ENCODE results near the gene EIF3B.

- TF ChIP-seq TOE1 (IDR thresholded peaks at IDR 0.05; ENCODE audit: borderline replicate concordance) (no peak), TOE1 (CRISPR knock-in tag; IDR thresholded peaks at IDR 0.05; ENCODE audit: borderline replicate concordance, low read depth) (no peak), MYNN (IDR thresholded peaks at IDR 0.05) (no peak), MYNN (CRISPR knock-in tag; IDR thresholded peaks at IDR 0.05) (no peak), STAT6 (CRISPR knock-in tag; IDR thresholded peaks at IDR 0.05) (no peak), GABPB1 (CRISPR knock-in tag; IDR thresholded peaks at IDR 0.05) (no peak)
These were observed 18.5 kb downstream of the EIF3B start for GRCh38 chr7:2373124-2373556.

Measured in K562 (cell line).